ENCODE results near the gene TEKT5. TPM values are rescaled to one million over a fixed set of nuclear protein-coding genes. Genes with fewer than 3 reads are reported as not detected.

TEKT5 gene
- total RNA-seq, 1 experiment from 2014 or later, result not detected

GRCh38 chr16:10605636-10606035 lies 89.1 kb downstream of the TEKT5 start:
- intact Hi-C loops (cut with micrococcal nuclease; ENCODE audit: unreplicated experiment) (no loop called here), in situ Hi-C loops (cut with HindIII; ENCODE audit: low pct_unique_long_range_greater_than_20kb, low sequenced_read_pairs) (no loop called here)
- DNase-seq (ENCODE audit: low read depth, low spot score) (no peak), ATAC-seq (no peak)
- Histone ChIP-seq H3K36me3 (ENCODE audit: control insufficient read depth, insufficient read depth, low read length) (no peaks in the 10 kb centered on the region), H3K4me3 (ENCODE audit: low read depth in 2 of 2, low read length in 2 of 2) (no peak overlapping the region), H3K9me3 (ENCODE audit: control insufficient read depth, insufficient read depth, low read depth, low read length) (no peaks in the 10 kb centered on the region), H3K27ac (ENCODE audit: low read length) (no peak overlapping the region), H3K27me3 (ENCODE audit: control insufficient read depth, insufficient read depth, low read length) (no peaks in the 10 kb centered on the region), H3K4me1 (ENCODE audit: control insufficient read depth, insufficient read depth, low read length) (no peaks in the 10 kb centered on the region)
- TF ChIP-seq CTCF (IDR thresholded peaks at IDR 0.05), result no peak
- TF ChIP-seq TCF7L2 (IDR thresholded peaks at IDR 0.05; ENCODE audit: low read depth, low read length), result no peak
- no peak for TF ChIP-seq SIN3A (IDR thresholded peaks at IDR 0.05; ENCODE audit: borderline replicate concordance, insufficient read depth, low read depth, low read length)
- TF ChIP-seq POLR2AphosphoS5 (IDR thresholded peaks at IDR 0.05; ENCODE audit: low read depth, low read length), result no peak
- no peak for TF ChIP-seq REST (IDR thresholded peaks at IDR 0.05; ENCODE audit: insufficient read depth in 1 of 2, low read depth in 2 of 2, low read length in 1 of 2)
- POLR2A ChIA-PET, result no interaction called here
- no TSS peak for BruUV-seq (replicated peaks)
- CTCF ChIA-PET, result no interaction called here

GRCh38 chr16:10601444-10602408 lies 93.0 kb downstream of the TEKT5 start:
- DNase-seq (ENCODE audit: low read depth, low spot score) (no peak), ATAC-seq (no peak; the same call in 1 of the 2 replicates)
- no TSS peak for BruUV-seq (replicated peaks)
- no peak overlapping the region for H3K4me3 ChIP-seq (ENCODE audit: low read depth in 2 of 2, low read length in 2 of 2)
- no peaks in the 10 kb centered on the region for H3K36me3 ChIP-seq (ENCODE audit: control insufficient read depth, insufficient read depth, low read length)
- H3K4me1 ChIP-seq (ENCODE audit: control insufficient read depth, insufficient read depth, low read length), result no peaks in the 10 kb centered on the region
- ChIA-PET CTCF (no interaction called here), POLR2A (interaction anchor here (0.5 to 0.6 kb wide), 2 partner anchors 77 to 1780 kb away, joined by 8 to 10 read pairs; no protein-coding TSS in a partner anchor)
- H3K9me3 ChIP-seq (ENCODE audit: control insufficient read depth, insufficient read depth, low read depth, low read length), result no peaks in the 10 kb centered on the region
- in situ Hi-C loops (cut with HindIII; ENCODE audit: low pct_unique_long_range_greater_than_20kb, low sequenced_read_pairs), result no loop called here
- no peak overlapping the region for H3K27ac ChIP-seq (ENCODE audit: low read length)
- 0 out of 2 replicates have a peak, but pooled peaks cover 3% of the 10 kb centered on the region for H3K27me3 ChIP-seq (ENCODE audit: control insufficient read depth, insufficient read depth, low read length)
- TF ChIP-seq CTCF (IDR thresholded peaks at IDR 0.05) (no peak), TCF7L2 (IDR thresholded peaks at IDR 0.05; ENCODE audit: low read depth, low read length) (no peak), POLR2AphosphoS5 (IDR thresholded peaks at IDR 0.05; ENCODE audit: low read depth, low read length) (no peak), SIN3A (IDR thresholded peaks at IDR 0.05; ENCODE audit: borderline replicate concordance, insufficient read depth, low read depth, low read length) (no peak), REST (IDR thresholded peaks at IDR 0.05; ENCODE audit: insufficient read depth in 1 of 2, low read depth in 2 of 2, low read length in 1 of 2) (no peak)
- intact Hi-C loops (cut with micrococcal nuclease; ENCODE audit: unreplicated experiment), result no loop called here
